ENCODE measurements around the gene NUP210.

DNA sequence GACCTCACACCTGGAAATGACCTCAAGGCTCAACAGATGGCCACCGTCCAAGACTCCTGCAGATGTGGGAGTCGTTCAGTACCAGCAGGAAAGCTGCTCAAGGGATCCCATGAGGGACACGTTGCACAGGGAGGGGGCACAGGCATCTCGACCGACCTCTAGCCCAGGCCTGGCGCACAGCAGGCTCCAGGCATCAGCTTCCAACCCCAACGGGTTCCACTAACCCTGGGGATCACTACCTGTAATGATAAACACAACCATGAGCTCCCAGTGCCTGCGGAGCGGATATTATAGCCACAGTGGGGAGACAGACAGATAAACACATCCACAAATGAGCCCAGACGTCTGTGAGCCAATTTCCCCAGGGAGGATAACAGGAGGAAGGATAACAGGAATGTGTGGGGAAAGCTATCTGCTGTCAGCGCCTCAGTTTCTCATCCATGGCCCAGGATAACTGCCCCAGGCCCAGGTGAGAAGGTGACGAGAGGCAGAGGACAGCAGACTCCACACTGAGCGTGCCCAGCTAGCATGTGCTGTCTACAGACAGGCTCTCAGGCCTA lies 19.9 kb downstream of the NUP210 start:
- no peak for TF ChIP-seq POLR2A (IDR thresholded peaks at IDR 0.05)
- TF ChIP-seq CTCF (IDR thresholded peaks at IDR 0.05), result no peak

Measured in lower leg skin (tissue), 3 donors.